ENCODE measurements around the gene EXOC6B. TPM values are rescaled to one million over a fixed set of nuclear protein-coding genes. Genes with fewer than 3 reads are reported as not detected.
A peak's percentile ranks its signal among the peaks of the same experiment; 100 is the strongest.

The EXOC6B gene
- polyA plus RNA-seq, 2 of the 4 experiments (the other 2 are of a cell fraction) = 15.5 to 24.7 TPM

- ChIA-PET POLR2A (no interaction called here), CTCF (no interaction called here)
- ATAC-seq (no peak), DNase-seq (ENCODE audit: low read depth in 1 of 2, low spot score in 1 of 2) (no peak), FAIRE-seq (peak; percentile 18)
- Histone ChIP-seq H3K27ac (no peak overlapping the region), H3K9me3 (no peaks in the 10 kb centered on the region), H3K4me3 (no peak overlapping the region), H3K4me2 (no peak overlapping the region), H3K4me1 (peaks cover 14% of the 10 kb centered on the region)
- TF ChIP-seq KDM1A (IDR thresholded peaks at IDR 0.05; ENCODE audit: low read depth) = no peak
- TF ChIP-seq FOXS1 (CRISPR knock-in tag; IDR thresholded peaks at IDR 0.05) = no peak
- no peak for TF ChIP-seq NPAS2 (CRISPR knock-in tag; IDR thresholded peaks at IDR 0.05; ENCODE audit: borderline replicate concordance)
- TF ChIP-seq, protein P1, sequence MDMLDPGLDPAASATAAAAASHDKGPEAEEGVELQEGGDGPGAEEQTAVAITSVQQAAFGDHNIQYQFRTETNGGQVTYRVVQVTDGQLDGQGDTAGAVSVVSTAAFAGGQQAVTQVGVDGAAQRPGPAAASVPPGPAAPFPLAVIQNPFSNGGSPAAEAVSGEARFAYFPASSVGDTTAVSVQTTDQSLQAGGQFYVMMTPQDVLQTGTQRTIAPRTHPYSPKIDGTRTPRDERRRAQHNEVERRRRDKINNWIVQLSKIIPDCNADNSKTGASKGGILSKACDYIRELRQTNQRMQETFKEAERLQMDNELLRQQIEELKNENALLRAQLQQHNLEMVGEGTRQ (IDR thresholded peaks at IDR 0.05) = no peak
- TF ChIP-seq RCOR1 (IDR thresholded peaks at IDR 0.05; ENCODE audit: low read depth, low read length) = no peak
- TF ChIP-seq ZSCAN20 (CRISPR knock-in tag; IDR thresholded peaks at IDR 0.05) = no peak
- no peak for TF ChIP-seq EHMT2 (IDR thresholded peaks at IDR 0.05; ENCODE audit: low read depth)
- no peak for TF ChIP-seq POLR2AphosphoS2 (conservative IDR thresholded peaks at IDR 0.05; ENCODE audit: low read length)
- TF ChIP-seq FOSL2 (IDR thresholded peaks at IDR 0.05) = no peak
- TF ChIP-seq FOSL2 (CRISPR knock-in tag; IDR thresholded peaks at IDR 0.05) = no peak
- TF ChIP-seq ATOH8 (CRISPR knock-in tag; IDR thresholded peaks at IDR 0.05; ENCODE audit: low read depth) = no peak
- no peak for TF ChIP-seq HES2 (IDR thresholded peaks at IDR 0.05)
- TF ChIP-seq CBX8 (IDR thresholded peaks at IDR 0.05) = no peak
- TF ChIP-seq SMC3 (IDR thresholded peaks at IDR 0.05) = no peak
- TF ChIP-seq CTCF (IDR thresholded peaks at IDR 0.05) = no peak
- TF ChIP-seq SREBF2 (IDR thresholded peaks at IDR 0.05) = no peak
- no peak for TF ChIP-seq CHD2 (IDR thresholded peaks at IDR 0.05; ENCODE audit: low read length, partially characterized antibody)
- TF ChIP-seq, protein P2, sequence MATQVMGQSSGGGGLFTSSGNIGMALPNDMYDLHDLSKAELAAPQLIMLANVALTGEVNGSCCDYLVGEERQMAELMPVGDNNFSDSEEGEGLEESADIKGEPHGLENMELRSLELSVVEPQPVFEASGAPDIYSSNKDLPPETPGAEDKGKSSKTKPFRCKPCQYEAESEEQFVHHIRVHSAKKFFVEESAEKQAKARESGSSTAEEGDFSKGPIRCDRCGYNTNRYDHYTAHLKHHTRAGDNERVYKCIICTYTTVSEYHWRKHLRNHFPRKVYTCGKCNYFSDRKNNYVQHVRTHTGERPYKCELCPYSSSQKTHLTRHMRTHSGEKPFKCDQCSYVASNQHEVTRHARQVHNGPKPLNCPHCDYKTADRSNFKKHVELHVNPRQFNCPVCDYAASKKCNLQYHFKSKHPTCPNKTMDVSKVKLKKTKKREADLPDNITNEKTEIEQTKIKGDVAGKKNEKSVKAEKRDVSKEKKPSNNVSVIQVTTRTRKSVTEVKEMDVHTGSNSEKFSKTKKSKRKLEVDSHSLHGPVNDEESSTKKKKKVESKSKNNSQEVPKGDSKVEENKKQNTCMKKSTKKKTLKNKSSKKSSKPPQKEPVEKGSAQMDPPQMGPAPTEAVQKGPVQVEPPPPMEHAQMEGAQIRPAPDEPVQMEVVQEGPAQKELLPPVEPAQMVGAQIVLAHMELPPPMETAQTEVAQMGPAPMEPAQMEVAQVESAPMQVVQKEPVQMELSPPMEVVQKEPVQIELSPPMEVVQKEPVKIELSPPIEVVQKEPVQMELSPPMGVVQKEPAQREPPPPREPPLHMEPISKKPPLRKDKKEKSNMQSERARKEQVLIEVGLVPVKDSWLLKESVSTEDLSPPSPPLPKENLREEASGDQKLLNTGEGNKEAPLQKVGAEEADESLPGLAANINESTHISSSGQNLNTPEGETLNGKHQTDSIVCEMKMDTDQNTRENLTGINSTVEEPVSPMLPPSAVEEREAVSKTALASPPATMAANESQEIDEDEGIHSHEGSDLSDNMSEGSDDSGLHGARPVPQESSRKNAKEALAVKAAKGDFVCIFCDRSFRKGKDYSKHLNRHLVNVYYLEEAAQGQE (IDR thresholded peaks at IDR 0.05) = no peak
- no peak for TF ChIP-seq RFX5 (IDR thresholded peaks at IDR 0.05)
- WGBS (ENCODE audit: missing lambda C conversion rate) = 94% methylated on average over 5 of the region's 5 CpGs
Measured at GRCh38 chr2:72689579-72690195, 136.1 kb downstream of the EXOC6B start.

- H3K4me3 ChIP-seq = no peak overlapping the region
- FAIRE-seq (no peak), ATAC-seq (no peak), DNase-seq (ENCODE audit: low read depth in 1 of 2, low spot score in 1 of 2) (no peak)
- H3K9me3 ChIP-seq = no peaks in the 10 kb centered on the region
- ChIA-PET CTCF (no interaction called here), POLR2A (no interaction called here)
- no peak overlapping the region for H3K4me2 ChIP-seq
- H3K4me1 ChIP-seq = peaks cover 15% of the 10 kb centered on the region
- 92% methylated on average over 3 of the region's 3 CpGs for WGBS (ENCODE audit: missing lambda C conversion rate)
- H3K27ac ChIP-seq = no peak overlapping the region
- TF ChIP-seq ZNF302 (CRISPR knock-in tag; IDR thresholded peaks at IDR 0.05) (no peak), POLR2AphosphoS2 (conservative IDR thresholded peaks at IDR 0.05; ENCODE audit: low read length) (no peak), ZSCAN20 (CRISPR knock-in tag; IDR thresholded peaks at IDR 0.05) (no peak), KDM5A (IDR thresholded peaks at IDR 0.05) (no peak), MYC (IDR thresholded peaks at IDR 0.05; ENCODE audit: borderline replicate concordance, low read length) (no peak), HOXB13 (CRISPR knock-in tag; IDR thresholded peaks at IDR 0.05; ENCODE audit: low read depth) (no peak), HOXA7 (CRISPR knock-in tag; IDR thresholded peaks at IDR 0.05) (no peak), CHD2 (IDR thresholded peaks at IDR 0.05; ENCODE audit: low read length, partially characterized antibody) (no peak), FOSL2 (IDR thresholded peaks at IDR 0.05) (no peak), FOSL2 (CRISPR knock-in tag; IDR thresholded peaks at IDR 0.05) (no peak), RFX5 (IDR thresholded peaks at IDR 0.05) (no peak), CHD4 (IDR thresholded peaks at IDR 0.05; ENCODE audit: borderline replicate concordance) (no peak), RCOR1 (IDR thresholded peaks at IDR 0.05; ENCODE audit: low read depth, low read length) (no peak), CBX8 (IDR thresholded peaks at IDR 0.05) (no peak), MAX (IDR thresholded peaks at IDR 0.05) (no peak)
- TF ChIP-seq, protein P3, sequence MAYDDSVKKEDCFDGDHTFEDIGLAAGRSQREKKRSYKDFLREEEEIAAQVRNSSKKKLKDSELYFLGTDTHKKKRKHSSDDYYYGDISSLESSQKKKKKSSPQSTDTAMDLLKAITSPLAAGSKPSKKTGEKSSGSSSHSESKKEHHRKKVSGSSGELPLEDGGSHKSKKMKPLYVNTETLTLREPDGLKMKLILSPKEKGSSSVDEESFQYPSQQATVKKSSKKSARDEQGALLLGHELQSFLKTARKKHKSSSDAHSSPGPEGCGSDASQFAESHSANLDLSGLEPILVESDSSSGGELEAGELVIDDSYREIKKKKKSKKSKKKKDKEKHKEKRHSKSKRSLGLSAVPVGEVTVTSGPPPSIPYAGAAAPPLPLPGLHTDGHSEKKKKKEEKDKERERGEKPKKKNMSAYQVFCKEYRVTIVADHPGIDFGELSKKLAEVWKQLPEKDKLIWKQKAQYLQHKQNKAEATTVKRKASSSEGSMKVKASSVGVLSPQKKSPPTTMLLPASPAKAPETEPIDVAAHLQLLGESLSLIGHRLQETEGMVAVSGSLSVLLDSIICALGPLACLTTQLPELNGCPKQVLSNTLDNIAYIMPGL (CRISPR knock-in tag; IDR thresholded peaks at IDR 0.05; ENCODE audit: borderline replicate concordance) = no peak
Measured at GRCh38 chr2:72685638-72686213, 140.1 kb downstream of the EXOC6B start.
